HepG2 (cell line): ENCODE results near the gene ARHGEF39. TPM values are rescaled to one million over a fixed set of nuclear protein-coding genes. Genes with fewer than 3 reads are reported as not detected.
A peak's percentile ranks its signal among the peaks of the same experiment; 100 is the strongest.

ENCODE experiments used
- ARID5B ChIP-seq: IDR thresholded peaks from 2 replicates; pipeline ENCODE4 v1.4.0; 2020; ENCODE audit warnings: mild to moderate bottlenecking, missing genetic modification reagents
- FOXK2 ChIP-seq: fragments of 450-650 bp; IDR thresholded peaks from 2 replicates; pipeline ENCODE4 v1.6.1; 2016
- GABPA ChIP-seq, 2 experiments: IDR thresholded peaks; 2 replicates each; pipeline ENCODE4 v1.6.1; 2011 to 2016; ENCODE audit warnings: low read depth in 2 of 2, low read length in 1 of 2, missing biosample characterization in 1 of 2, missing genetic modification characterization in 1 of 2
- KDM5A ChIP-seq: fragments of 200-600 bp; sonication (generic); IDR thresholded peaks from 2 replicates; pipeline ENCODE4 v1.7.0; 2018; ENCODE audit warnings: antibody characterized with exemption, mild to moderate bottlenecking, low read length, borderline replicate concordance
- NFE2L1 ChIP-seq: sonication (generic); formaldehyde crosslinking; IDR thresholded peaks from 2 replicates; pipeline ENCODE4 v1.4.0; 2020; ENCODE audit warnings: missing genetic modification reagents, mild to moderate bottlenecking, borderline replicate concordance
- NKX3-1 ChIP-seq: sonication (generic); formaldehyde crosslinking; IDR thresholded peaks from 2 replicates; pipeline ENCODE4 v1.5.0; 2020; ENCODE audit warnings: missing genetic modification reagents
- PATZ1 ChIP-seq: sonication (generic); formaldehyde crosslinking; IDR thresholded peaks from 2 replicates; pipeline ENCODE4 v1.4.0; 2020; ENCODE audit warnings: missing genetic modification reagents
- RELA ChIP-seq: sonication (generic); formaldehyde crosslinking; IDR thresholded peaks from 2 replicates; pipeline ENCODE4 v1.4.0; 2020; ENCODE audit warnings: missing genetic modification reagents
- RFXANK ChIP-seq: IDR thresholded peaks from 2 replicates; pipeline ENCODE4 v1.6.1; 2016
- ZEB1 ChIP-seq: IDR thresholded peaks from 2 replicates; pipeline ENCODE4 v1.6.1; 2012; ENCODE audit warnings: mild to moderate bottlenecking, low read depth, inconsistent platforms; ENCODE audit not compliant: insufficient replicate concordance
- ZFP1 ChIP-seq: IDR thresholded peaks from 2 replicates; pipeline ENCODE4 v1.6.1; 2016
- ZFP82 ChIP-seq: sonication (generic); formaldehyde crosslinking; IDR thresholded peaks from 2 replicates; pipeline ENCODE4 v1.5.1; 2020; ENCODE audit warnings: mild to moderate bottlenecking, missing genetic modification reagents, borderline replicate concordance
- ZNF180 ChIP-seq: sonication (generic); formaldehyde crosslinking; IDR thresholded peaks from 2 replicates; pipeline ENCODE4 v1.4.0; 2020; ENCODE audit warnings: low read depth, missing genetic modification reagents, borderline replicate concordance
- ZNF317 ChIP-seq: sonication (generic); formaldehyde crosslinking; IDR thresholded peaks from 2 replicates; pipeline ENCODE4 v1.5.0; 2020; ENCODE audit warnings: mild to moderate bottlenecking, missing genetic modification reagents
- ZNF362 ChIP-seq: sonication (generic); formaldehyde crosslinking; IDR thresholded peaks from 2 replicates; pipeline ENCODE4 v1.4.0; 2020; ENCODE audit warnings: missing genetic modification reagents, mild to moderate bottlenecking, borderline replicate concordance
- ZNF503 ChIP-seq: sonication (generic); formaldehyde crosslinking; IDR thresholded peaks from 2 replicates; pipeline ENCODE4 v1.4.0; 2020; ENCODE audit warnings: missing genetic modification reagents
- ZNF75D ChIP-seq: sonication (generic); formaldehyde crosslinking; IDR thresholded peaks from 2 replicates; pipeline ENCODE4 v1.8.1; 2023; ENCODE audit warnings: missing genetic modification reagents, mild to moderate bottlenecking, borderline replicate concordance
- ZNF772 ChIP-seq: sonication (generic); formaldehyde crosslinking; IDR thresholded peaks from 2 replicates; pipeline ENCODE4 v1.5.0; 2020; ENCODE audit warnings: mild to moderate bottlenecking, missing genetic modification reagents
- ZNF780A ChIP-seq: sonication (generic); formaldehyde crosslinking; IDR thresholded peaks from 2 replicates; pipeline ENCODE4 v1.8.0; 2022; ENCODE audit warnings: mild to moderate bottlenecking, missing genetic modification reagents, moderate library complexity
- polyA plus RNA-seq, 8 experiments: library from polyadenylated mRNA; depleted of rRNA in 3 of 8; stranded (reverse) in 7 of 8; unstranded in 1 of 8; fragments of >200 nt; fragmentation: Illumina TruSeq in 4 of 8; extraction: Trizol in 4 of 8; gene quantifications; 2 replicates each; pipeline versions ENCODE4 v1.2.1 to v1.2.3, GENCODE V29; 2011 to 2016; ENCODE audit warnings: low read depth in 4 of 8, missing spikeins in 1 of 8, mixed read lengths in 1 of 8; ENCODE audit not compliant: insufficient read depth in 1 of 8
- total RNA-seq, 5 experiments: library from RNA; depleted of rRNA; stranded (reverse); fragments of >200 nt; fragmentation: Illumina TruSeq; extraction: Trizol; gene quantifications; 2 replicates each; pipeline ENCODE4 v1.2.3, GENCODE V29; 2016; ENCODE audit warnings: low read depth in 1 of 5
- TF ChIP-seq, protein P1 (sequence below): sonication (generic); formaldehyde crosslinking; IDR thresholded peaks from 2 replicates; pipeline ENCODE4 v1.4.0; 2020; ENCODE audit warnings: mild to moderate bottlenecking, missing genetic modification reagents

Gene ARHGEF39
- total and polyA plus RNA-seq, 2 of the 13 experiments (the other 11 are each of a cell fraction or from before 2014, with no cell fraction given) = 11.2 to 12.3 TPM

DNA sequence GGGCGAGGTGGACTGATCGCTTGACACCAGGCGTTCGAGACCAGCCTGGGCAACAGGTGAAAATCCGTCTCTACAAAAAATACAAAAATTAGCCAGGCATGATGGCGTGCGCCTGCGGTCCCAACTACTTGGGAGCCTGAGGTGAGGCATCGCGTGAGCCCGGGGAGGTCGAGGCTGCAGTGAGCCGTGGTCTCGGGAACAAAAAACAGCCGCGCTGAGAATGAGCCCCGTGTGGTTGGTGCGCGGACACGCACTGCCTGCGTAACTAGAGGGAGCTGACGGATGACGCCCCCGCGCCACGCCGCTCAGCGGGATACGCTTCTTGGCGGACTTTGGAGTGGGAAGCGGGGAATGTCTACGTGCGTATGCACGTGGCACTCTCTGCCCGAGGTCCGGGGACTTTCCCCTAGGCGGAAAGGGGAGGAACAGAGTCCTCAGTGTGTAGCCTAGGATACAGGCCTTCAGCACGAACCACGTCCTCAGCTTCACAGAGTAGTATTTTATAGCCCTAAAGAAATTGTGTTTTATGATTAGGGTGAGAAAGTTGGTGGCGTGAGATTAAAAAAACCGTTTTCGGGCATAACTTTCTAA lies 7.4 kb downstream of the ARHGEF39 start, which contains the start of gene RMRP (continued):
- TF ChIP-seq KDM5A (no peak), ZNF772 (CRISPR knock-in tag) (peak; percentile 99), ARID5B (CRISPR knock-in tag) (peak; percentile 90), ZNF780A (CRISPR knock-in tag) (peak; percentile 96; the same call in 1 of the 2 replicates), ZFP82 (CRISPR knock-in tag) (peak; percentile 87; the same call in 1 of the 2 replicates), RFXANK (CRISPR knock-in tag) (no peak; the same call in 1 of the 2 replicates), ZNF362 (CRISPR knock-in tag) (peak; percentile 61; the same call in 1 of the 2 replicates), FOXK2 (peak; percentile 21; the same call in 1 of the 2 replicates), ZNF75D (CRISPR knock-in tag) (no peak), ZNF503 (CRISPR knock-in tag) (peak; percentile 85), PATZ1 (CRISPR knock-in tag) (peak; percentile 91), ZFP1 (CRISPR knock-in tag) (peak; percentile 95), RELA (CRISPR knock-in tag) (peak; percentile 97), ZNF317 (CRISPR knock-in tag) (peak; percentile 78; the same call in 1 of the 2 replicates), ZEB1 (no peak), ZNF180 (CRISPR knock-in tag) (peak; percentile 92; the same call in 1 of the 2 replicates), NKX3-1 (CRISPR knock-in tag) (peak; percentile 98), NFE2L1 (CRISPR knock-in tag) (no peak), GABPA (IDR thresholded peaks at IDR 0.05; ENCODE audit: low read depth, low read length) (no peak), GABPA (CRISPR knock-in tag; IDR thresholded peaks at IDR 0.05; ENCODE audit: low read depth) (peak; percentile 78)
- TF ChIP-seq, protein P1, sequence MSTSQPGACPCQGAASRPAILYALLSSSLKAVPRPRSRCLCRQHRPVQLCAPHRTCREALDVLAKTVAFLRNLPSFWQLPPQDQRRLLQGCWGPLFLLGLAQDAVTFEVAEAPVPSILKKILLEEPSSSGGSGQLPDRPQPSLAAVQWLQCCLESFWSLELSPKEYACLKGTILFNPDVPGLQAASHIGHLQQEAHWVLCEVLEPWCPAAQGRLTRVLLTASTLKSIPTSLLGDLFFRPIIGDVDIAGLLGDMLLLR (CRISPR knock-in tag) = peak; percentile 80; the same call in 1 of the 2 replicates
